ENCODE measurements around the gene GJB3.
"Not testable (repeated sequence)": the region's sequence is repeated elsewhere in the genome, so short reads cannot be mapped to it uniquely, and the experiment has no call there.

The GJB3 gene

GRCh38 chr1:34761176-34761761 is 19.7 kb upstream of the GJB3 start:
- DNase-seq = no peak

DNA sequence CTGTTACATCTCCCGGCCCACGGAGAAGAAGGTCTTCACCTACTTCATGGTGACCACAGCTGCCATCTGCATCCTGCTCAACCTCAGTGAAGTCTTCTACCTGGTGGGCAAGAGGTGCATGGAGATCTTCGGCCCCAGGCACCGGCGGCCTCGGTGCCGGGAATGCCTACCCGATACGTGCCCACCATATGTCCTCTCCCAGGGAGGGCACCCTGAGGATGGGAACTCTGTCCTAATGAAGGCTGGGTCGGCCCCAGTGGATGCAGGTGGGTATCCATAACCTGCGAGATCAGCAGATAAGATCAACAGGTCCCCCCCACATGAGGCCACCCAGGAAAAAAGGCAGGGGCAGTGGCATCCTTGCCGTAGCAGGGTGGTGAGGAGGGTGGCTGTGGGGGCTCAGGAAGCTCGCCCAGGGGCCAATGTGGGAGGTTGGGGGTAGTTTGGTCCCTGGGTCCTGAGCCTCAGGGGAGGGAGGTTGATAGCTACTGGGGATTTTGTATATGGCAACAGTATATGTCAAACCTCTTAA is 19.2 kb upstream of the GJB3 start:
- no peak for DNase-seq

GRCh38 chr1:34762474-34763141 is 18.4 kb upstream of the GJB3 start:
- DNase-seq = no peak

DNA sequence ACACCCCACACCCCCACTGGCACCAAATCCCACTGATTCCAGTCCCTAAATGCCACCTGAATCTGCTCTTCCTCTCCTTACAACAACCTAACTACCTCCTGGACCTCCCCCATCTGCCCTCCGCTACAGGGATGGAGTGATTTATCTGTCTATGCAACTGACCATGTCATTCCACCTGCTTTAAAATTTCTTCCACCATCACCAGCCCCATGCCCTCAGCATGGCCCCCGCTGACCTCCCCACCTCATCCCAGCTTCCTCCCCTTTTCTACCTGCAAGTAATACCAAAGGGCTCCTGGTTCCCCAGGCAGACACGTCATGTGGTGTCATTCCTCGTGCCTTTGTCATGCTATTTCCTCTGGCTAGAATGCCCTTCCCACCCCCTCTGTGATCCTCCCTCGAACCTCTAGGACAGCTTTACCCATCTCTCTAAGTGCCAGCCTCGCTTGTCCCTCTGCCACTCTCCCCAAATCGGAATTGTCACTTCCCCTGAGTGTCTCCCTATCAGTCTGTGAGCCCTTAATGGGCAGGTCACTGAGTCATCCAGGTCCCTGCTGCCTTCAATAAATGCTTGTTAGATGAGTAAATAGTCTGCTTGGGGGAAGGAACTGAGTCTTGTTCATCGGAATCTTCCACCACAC is 17.8 kb upstream of the GJB3 start:
- no peak for DNase-seq

DNA sequence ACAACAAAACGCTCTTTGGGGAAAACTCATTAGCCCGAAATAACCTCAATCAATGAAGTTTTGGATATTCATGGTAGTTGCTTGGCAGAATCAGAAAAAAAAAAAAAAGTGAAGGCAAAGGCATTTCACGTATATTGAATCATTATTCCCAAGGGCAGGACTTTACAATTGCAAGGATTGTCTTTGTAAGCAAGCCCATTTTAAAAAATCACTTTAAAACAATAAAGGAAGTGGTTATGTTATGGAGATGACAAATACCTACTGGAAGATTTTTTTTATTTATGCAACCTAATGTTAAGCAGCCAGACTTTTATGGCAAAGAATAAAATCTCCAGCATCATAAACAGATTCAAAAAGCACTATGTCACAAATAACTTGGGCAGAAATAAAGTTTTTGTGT is 12.2 kb upstream of the GJB3 start:
- DNase-seq = no peak

- DNase-seq = peak; percentile 19 to 47 (median 26)
Measured at GRCh38 chr1:34770891-34771504, 10.0 kb upstream of the GJB3 start.

GRCh38 chr1:34771573-34772371 is 9.2 kb upstream of the GJB3 start:
- DNase-seq = no peak

DNA sequence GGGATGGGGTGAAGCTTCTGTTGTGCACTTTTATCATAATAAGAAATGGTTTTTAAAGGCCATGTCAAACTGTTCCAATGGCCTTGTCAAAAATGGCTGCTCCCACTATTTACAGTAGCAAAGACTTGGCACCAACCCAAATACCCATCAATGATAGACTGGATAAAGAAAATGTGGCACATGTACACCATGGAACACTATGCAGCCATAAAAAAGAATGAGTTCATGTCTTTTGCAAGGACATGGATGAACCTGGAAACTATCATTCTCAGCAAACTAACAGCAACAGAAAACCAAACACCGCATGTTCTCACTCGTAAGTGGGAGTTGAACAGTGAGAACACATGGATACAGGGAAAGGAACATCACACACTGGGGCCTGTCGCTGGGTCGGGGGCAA is 7.9 kb upstream of the GJB3 start:
- not testable (repeated sequence) for DNase-seq

- DNase-seq = no peak
Measured at GRCh38 chr1:34774957-34775356, 6.1 kb upstream of the GJB3 start.

- DNase-seq = no peak
Measured at GRCh38 chr1:34776911-34777310, 4.1 kb upstream of the GJB3 start.

DNA sequence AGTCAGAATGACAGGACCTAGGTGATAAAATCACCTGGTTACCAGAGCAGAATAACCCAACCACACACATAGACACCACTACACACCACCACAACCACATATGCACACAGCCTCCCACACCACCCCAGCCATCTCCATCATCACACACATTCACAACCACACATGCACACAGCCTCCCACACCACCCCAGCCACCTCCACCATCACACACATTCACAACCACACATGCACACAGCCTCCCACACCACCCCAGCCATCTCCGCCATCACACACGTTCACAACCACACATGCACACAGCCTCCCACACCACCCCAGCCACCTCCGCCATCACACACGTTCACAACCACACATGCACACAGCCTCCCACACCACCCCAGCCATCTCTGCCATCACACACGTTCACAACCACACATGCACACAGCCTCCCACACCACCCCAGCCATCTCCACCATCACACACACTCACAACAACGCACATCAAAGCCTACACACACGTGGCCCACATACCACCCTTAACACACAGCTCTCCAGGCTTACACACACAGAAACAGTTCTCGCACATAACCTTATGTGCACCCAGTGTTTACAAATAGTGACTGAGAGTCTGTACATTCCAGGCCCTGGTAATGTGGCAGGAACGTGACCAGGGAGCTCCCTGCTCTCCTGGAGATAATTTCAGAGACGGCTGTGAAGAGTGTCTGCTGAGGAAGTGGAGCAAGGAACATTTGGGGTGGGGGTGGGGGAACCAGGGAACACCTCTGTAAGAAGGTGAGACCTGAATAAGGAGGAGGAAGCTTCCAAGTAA is 3.3 kb upstream of the GJB3 start:
- no peak for DNase-seq

- DNase-seq = no peak
Measured at GRCh38 chr1:34778381-34778780, 2.6 kb upstream of the GJB3 start.

- DNase-seq = no peak
Measured at GRCh38 chr1:34779005-34779404, 2.0 kb upstream of the GJB3 start.

- no peak for DNase-seq
Measured at GRCh38 chr1:34779526-34779925, 1.5 kb upstream of the GJB3 start.

DNA sequence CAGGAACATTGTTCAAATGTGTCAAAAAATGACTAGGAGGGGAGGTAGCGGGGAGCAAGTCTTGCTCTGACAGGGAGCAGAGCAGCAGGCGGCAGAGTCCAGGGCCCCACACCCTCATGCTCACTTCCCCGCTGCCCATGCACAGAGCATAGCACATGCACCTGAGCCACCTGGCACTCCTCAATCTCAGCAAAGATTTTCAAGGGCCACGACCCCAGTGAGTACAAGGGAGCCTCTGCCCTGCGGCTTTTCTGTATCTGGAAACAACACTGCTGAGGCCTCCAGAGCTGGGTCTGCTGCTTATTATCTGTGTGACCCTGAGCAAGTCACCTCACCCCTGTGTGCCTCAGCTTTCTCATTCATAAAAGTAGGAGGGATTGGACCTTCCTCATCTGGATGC is 1.1 kb upstream of the GJB3 start:
- DNase-seq = no peak

GRCh38 chr1:34780528-34780927 is 486 bp upstream of the GJB3 start:
- DNase-seq = no peak

DNA sequence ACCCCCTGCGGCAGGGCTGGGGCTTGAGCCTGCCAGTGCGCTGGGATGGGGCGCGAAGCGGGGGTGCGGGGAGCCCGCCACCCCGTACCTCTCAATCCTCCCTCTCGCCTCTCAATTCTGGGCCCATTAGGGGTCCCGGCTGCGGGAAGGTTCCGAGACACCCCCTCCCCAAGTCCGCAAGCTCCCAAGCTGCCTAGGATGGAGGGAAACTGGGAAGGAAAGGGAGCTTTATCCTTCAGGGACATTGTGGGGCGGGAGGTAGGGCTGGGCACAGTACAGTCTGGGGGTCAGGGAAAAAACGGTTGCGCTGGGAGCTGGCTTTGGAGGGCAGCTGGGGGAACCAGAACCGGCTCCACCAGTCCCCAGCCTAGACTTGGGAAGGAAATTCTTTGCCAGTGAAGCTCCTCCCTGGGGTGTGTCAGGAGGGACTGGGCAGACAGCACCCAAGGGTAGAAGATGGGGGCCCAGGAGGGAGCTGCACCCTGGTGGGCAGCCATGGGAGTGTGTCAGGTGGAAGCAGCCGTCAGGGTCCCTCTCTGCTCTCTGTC is 904 bp downstream of the GJB3 start:
- no peak for DNase-seq

GRCh38 chr1:34784751-34785221 is 3.8 kb downstream of the GJB3 start:
- DNase-seq = no peak

DNA sequence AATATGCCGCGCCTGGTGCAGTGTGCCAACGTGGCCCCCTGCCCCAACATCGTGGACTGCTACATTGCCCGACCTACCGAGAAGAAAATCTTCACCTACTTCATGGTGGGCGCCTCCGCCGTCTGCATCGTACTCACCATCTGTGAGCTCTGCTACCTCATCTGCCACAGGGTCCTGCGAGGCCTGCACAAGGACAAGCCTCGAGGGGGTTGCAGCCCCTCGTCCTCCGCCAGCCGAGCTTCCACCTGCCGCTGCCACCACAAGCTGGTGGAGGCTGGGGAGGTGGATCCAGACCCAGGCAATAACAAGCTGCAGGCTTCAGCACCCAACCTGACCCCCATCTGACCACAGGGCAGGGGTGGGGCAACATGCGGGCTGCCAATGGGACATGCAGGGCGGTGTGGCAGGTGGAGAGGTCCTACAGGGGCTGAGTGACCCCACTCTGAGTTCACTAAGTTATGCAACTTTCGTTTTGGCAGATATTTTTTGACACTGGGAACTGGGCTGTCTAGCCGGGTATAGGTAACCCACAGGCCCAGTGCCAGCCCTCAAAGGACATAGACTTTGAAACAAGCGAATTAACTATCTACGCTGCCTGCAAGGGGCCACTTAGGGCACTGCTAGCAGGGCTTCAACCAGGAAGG is 4.3 kb downstream of the GJB3 start:
- no peak for DNase-seq

DNA sequence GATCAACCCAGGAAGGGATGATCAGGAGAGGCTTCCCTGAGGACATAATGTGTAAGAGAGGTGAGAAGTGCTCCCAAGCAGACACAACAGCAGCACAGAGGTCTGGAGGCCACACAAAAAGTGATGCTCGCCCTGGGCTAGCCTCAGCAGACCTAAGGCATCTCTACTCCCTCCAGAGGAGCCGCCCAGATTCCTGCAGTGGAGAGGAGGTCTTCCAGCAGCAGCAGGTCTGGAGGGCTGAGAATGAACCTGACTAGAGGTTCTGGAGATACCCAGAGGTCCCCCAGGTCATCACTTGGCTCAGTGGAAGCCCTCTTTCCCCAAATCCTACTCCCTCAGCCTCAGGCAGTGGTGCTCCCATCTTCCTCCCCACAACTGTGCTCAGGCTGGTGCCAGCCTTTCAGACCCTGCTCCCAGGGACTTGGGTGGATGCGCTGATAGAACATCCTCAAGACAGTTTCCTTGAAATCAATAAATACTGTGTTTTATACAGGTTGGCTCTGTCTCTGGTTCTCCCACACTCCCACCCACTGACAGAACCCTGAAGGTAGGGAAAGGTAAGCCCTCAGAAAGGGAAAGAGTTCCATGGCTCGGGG is 5.0 kb downstream of the GJB3 start:
- DNase-seq = no peak

All from suppressor macrophage (primary cell).